ENCODE measurements around the gene IRF2BP1.
"Not testable (repeated sequence)": the region's sequence is repeated elsewhere in the genome, so short reads cannot be mapped to it uniquely, and the experiment has no call there.

Gene IRF2BP1

DNA sequence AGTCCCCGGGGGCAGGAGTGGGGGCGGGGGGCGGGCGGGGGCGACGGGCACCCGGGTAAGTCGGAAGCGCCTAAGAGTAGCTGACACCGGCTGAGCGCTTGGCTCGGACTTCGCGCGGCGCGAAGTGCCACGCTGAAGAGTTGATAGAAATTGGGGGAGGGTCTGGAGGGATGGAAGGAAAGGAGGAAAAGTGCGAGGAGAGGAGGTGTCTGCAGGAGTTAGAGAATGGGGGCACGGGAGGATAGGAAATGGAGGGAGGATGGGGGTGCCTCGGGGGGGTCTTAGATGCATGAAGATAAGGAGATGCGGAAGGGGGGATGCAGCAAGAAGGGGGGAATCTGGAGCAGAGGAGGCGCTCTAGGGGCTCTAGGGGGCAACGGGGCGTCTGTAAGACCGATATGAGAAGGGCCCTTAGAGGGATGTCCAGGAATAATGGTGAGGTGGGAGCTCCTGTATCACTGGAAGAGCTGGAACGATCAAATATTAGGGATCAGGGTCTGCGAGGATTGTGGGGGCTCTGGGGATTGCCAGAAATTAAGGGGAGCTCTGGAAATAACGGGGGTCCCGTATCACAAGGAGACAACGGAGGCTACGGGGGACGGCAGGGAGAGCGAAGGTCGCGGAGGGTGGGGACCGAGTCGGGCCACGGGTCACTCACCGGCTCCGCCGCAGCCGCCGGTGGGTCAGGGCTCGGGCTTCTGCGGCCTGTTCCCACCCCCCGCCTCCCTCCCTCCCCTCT, 16.1 kb upstream of the IRF2BP1 start, which contains the start of gene MYPOP:
Gene MYPOP (minus strand): TSS at position 702 of the 739 bp plus-strand sequence. CDS start 840 bp downstream, outside the sequence.
- DNase-seq (ENCODE audit: low spot score): no peak

DNA sequence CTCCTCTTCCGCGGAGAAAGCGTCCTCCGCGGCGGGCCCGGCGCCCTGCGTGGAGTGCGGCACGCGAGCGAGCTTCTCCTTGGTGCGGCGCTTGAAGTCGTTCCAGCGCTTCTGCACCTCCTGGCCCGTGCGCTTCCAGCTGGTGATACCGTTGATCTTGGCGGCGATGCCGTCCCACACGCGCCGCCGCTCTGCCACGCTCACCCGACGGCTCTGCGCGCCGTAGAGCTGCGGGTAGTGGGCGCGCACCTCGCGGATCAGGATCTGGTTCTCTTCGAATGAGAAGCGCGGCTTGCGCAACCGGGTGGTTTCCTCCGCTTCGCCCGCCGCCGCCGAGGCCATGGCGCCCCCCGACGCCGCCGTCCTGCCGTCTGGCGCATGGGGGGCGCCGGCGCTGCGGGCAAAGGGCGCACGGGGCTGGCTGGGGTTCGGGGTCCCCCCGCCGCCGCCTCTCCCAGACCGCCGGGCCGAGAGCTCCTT, 15.5 kb upstream of the IRF2BP1 start:
- no peak for DNase-seq (ENCODE audit: low spot score)

DNA sequence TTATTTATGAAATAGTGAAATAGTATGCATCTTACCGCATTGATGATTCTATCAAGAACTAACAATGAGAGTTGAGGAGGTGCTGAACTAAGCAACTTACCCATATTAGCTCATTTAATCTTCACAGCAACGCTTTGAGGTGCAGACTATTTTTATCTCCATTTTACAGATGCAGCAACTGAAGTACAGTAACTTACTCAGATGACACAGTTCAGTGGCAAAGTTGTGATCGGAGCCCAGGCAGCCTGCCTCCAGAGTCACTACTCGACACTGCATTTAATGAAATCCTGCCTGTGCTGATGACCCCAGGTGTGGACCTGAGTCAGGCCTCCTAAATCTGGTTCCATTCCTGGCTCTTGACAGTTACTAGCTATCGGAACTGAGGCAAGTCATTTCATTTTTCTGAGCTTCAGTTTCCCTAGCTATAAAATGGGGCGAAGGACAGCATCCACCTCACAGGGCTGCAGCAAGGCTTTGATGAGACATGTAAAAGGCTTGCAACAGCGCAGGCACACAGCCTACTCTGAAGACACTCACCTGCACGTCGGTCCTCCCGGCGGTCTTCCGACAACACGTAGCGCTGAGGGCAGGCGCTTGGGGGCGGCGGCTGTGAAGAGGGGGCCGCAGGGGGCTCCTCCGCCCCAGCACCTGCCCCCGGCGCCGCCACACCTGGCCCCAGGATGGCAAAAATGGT, 14.9 kb upstream of the IRF2BP1 start:
- no peak for DNase-seq (ENCODE audit: low spot score)

DNA sequence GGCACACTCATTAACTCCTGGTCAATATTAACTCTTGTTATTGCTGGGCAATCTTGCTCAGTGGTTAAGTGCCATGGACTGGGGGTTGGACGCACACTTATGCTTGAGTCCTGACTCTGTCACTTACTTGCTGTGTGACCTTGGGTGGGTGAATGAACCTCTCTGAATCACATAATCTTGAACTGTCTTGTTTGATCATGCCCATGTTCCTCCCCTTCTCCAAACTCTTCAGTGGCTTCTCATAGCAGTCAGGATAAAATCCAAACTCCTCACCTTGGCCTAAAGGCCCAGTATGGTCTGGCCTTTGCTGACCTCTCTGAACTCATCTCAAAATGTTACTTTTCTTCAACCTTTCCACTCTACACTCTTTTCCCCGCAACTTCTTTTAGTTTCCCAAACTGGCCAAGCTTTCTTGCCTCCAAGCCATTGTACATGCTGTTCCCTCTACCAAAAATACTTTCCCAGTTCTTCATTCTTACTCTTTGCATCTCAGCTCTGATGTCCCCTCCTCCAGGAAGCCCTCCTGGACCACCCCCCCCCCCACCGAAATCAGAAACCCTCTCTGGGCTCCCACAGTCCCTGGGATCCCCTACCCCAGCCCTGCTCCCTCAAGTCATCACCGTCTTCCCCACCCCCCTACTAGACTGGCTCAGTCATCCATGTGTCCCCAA, 14.1 kb upstream of the IRF2BP1 start:
- DNase-seq (ENCODE audit: low spot score): no peak

DNA sequence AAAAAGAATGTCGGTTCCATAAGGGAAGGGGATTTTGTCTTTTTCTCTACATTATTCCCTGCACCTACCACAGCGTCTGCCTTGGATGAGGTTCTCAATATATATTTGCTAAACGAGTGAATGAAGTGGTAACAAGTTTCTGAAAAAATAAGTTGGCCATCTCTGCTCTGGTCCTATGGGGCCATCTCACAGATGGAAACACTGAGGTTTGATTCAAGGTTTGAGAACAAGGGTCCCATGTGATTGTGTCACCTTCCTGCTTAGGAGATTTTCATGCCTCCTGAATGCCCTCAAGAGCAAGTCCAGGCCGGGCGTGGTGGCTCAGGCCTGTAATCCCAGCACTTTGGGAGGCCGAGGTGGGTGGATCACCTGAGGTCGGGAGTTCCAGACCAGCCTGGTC, 13.3 kb upstream of the IRF2BP1 start:
- DNase-seq (ENCODE audit: low spot score): no peak

DNA sequence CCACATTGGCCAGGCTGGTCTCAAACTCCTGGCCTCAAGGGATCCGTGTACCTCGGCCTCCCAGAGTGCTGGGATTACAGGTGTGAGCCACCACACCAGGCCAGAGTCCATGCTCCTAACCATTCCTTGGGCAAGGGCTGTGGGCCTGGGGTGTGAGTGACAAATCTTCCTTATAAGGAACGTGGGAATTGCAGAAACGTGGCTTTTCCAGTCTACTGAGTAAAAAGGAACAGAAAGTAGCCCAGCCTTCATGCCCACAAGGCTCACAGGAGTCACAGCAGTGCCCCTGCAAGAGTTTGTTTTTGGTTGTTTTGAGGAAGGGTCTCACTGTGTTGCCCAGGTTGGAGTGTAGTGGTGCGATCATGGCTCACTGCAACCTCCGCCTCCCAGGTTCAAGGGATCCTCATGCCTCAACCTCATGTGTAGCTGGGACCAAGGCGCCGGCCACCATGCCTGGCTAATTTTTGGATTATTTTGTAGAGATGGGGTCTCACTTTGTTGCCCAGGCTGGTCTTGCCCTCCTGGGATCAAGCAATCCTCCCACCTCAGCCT, 11.4 kb upstream of the IRF2BP1 start:
- no peak for DNase-seq (ENCODE audit: low spot score)

DNA sequence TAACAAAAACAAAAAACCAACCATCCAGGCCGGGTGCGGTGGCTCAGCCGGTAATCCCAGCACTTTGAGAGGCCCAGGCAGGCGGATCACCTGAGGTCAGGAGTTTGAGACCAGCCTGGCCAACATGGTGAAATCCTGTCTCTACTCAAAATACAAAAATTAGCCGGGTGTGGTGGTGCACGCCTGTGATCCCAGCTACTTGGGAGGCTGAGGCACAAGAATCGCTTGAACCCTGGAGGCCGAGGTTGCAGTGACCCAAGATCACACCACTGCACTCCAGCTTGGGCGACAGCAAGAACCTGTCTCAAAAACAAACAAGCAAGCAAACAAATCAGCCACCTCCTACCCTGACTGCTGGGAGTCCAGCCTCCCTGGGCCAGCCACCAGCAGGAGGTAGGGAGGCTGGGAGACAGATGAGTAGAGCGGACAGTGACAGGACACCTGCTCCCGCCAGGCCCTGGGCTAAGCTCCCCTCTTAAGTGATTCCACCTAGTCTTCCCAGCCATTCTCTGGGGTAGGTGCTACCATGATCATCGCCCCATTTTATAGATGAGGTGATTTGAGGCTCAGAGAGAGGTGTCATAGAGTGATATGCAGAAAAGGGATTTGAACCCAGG, 10.2 kb upstream of the IRF2BP1 start:
- not testable (repeated sequence) for DNase-seq (ENCODE audit: low spot score)

DNA sequence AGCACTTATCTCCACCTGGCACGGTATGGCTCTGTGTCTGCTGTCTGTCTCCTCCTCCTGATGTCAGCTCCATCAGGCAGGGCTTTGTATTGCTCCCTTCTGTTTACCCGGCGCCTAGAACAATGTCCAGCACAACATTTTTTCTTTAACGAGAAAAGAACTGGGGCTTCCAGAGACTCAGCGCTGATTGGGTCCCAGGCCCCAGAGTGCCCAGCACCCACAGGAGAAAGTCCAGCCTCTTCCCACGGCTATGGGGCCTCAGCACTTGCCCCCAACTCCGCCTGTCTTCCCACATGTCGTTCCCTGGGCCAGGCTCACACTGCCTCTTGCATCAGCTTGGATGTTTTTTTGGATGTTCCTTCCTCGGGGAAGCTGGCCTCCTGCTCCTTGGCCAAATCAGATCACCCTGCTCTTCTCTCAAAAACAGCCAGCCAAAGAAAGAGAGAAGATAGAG, 9.6 kb upstream of the IRF2BP1 start:
- no peak for DNase-seq (ENCODE audit: low spot score)

DNA sequence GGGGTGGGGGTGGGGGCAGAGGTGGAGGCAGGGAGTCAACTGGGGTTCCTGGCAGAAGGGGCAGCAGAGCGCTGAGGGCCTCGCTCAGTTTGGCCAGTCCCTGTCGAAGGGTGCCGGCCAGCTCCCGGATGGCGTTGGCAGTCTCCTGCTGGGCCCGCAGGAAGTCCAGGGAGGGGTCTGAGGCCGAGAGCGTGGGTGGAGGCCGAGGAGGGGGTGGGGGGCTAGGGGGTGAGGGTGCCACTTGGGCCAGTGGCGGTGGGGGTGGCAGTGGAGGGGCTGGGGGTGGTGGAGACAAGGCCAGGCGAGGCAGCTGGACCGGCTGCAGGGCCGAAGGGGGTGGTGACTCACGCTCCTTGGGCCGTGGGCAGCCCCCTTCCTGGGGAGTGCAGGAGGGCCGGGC, 4.9 kb upstream of the IRF2BP1 start:
- no peak for DNase-seq (ENCODE audit: low spot score)

DNA sequence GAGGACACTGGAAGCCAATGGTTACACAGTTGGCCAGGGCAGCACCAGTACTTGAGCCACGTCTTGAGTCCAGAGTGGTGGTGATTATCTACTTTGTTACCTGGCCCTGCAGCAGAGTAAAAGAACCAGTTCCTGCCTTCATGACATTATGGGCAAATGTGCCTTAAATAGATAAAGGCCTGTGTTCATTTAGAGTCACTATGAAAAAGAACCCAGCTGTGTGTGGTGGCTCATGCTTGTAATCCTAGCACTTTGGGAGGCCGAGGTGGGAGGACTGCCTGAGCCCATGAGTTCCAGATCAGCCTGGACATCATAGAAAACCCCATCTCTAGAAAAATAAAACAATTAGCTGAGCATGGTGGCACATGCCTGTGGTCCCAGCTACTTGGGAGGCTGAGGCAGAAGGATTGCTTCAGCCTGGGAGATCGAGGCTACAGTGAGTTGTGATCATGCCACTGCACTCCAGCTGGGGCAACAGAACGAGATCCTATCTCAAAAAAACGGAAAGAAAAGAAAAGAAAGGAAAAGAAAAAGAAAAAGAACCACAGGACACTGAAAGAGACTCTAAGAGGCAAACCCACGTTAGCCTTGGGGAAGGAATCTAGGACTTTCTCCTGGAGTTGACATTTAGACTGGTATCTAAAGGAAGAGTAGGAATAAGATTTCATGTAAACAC, 3.4 kb upstream of the IRF2BP1 start:
- DNase-seq (ENCODE audit: low spot score): no peak

DNA sequence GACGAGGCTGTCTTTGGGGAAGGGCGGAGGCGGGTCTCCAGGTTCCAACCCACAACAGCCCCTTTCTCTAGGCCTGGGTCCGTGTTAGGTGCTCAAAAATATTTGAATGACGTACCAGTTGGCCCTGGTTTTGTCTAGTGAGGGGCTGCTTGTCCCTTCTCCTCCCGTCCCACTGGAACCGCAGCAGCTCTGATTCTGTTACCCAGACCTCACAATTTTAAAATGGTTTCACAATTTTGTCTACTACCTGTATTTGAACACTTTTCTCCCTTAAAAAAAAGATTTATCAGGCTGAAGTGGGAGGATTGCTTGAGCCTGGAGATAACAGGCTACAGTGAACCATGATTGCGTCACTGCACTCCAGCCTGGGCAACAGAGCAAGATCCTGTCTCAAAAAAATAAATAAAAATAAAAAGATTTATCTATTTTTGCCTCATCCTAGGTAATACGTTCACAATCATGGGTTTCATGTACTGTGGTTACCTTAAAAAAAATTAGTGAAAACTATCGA, 1.3 kb upstream of the IRF2BP1 start:
- DNase-seq (ENCODE audit: low spot score): no peak

DNA sequence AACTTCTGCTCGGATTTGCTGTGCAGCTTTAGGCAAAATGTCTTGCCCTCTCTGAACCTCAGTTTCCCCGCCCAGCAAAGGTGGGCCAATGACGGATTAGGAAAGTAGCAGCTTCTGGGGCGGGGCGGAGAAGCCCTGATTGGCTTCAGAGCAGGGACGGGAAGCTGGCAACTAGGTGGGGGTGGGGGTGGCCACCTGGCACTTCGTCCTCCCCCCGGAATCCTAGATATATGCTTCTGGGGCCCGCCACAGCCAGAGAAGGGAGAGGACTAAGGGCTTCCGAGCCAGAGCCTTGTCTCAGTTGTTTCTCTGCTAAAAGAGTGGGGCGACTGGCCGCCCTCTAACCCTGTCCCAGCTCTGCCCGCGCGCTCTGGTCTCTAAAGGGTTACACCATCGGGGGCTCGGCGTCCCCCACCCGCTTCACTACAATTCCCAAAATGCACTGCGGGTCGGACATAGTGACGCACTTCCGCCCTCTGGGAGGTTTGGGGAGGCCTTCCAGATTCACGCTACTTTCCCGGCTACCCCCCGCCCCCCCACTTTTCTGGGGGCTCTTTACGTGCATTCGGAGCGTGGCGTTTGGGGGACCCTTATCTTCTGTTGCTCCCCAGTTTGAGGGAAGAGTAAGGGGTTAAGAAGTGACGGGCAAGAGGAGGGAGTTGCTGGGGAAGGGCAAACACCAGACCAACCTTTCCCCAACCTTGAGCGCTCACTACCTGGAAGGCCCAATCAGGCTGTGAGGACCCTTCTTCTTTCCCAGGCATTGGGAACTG, 672 bp upstream of the IRF2BP1 start:
- DNase-seq (ENCODE audit: low spot score): peak; percentile 97

DNA sequence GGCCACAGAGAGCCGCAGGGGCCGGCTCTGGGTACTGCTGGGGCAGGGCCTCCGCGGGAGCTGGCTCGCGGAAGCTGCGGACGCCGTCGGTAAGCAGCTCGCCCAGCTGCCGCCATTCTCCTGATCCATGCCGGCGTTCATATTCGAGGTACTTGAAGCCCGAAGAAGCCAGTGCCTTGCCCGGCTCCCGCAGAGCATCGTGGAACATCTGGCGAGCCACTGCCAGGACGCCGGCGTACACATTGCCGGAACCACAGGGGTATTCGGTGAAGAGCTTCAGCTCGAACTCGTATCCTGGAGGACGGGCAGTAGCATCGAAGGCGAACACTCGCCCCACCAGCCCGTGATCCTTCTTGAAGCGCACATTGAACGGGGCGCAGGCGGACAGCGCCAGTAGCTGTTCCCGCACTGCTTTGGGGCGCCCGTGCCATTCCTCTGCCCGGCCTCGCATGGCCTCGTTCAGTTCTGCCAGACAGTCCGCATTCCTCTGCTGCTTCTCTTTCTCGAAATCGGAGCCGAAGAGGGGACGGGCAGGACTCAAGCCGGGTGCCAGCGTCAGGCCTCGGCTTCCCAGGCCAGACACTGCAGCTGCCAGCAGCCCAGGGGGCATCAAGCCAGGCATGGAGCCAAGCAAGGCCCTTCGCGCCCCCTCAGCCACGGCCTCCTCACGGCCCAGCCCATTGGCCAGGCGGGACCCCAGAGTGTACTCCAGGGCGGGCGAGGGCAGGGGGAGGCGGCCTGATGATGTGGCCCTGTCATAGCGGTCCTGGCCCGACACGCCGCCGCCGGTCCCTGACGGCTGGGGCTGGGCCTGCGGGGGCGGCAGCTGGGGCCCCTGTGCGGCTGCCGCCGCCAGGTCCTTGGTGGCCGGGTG, 1.0 kb downstream of the IRF2BP1 start:
- no peak for DNase-seq (ENCODE audit: low spot score)

DNA sequence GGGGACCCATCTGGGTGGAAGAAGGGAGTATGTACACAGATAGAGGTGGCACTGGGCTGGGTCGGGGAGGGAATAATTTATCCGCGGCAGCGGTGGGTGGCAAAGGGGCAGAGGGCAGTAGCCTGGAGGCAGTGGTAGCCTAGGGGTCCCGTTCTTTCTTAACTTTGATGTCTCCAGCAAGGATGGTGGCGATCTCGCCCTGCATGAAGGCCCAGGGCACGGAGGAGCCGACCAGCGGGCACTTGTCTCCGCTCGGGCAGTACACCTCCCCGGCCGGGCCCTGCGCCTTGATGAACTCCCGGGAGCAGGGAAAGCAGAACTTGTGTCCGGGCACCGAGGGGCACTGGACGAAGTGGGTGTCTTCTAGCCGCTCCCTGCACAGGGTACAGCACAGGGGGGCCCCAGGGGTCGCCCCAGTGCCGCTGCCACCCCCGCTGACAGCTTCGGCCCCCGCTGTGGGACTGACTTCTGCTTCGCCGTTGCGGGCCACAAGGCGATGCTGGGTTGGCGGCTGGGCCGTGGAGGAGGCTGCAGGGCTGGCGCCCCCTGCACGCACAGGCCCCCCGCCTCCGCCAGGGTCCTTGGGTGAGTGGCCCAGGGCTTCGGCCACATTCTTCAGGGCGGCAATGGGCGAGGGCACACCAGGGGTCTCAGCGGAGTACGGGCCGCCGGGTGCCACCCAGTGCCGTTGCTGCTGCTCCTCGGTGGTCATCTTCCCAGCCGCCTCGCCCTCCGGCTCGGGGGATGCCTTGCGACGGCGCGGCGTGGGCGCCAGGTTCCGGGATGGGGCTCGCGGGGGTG, 1.9 kb downstream of the IRF2BP1 start:
- no peak for DNase-seq (ENCODE audit: low spot score)

DNA sequence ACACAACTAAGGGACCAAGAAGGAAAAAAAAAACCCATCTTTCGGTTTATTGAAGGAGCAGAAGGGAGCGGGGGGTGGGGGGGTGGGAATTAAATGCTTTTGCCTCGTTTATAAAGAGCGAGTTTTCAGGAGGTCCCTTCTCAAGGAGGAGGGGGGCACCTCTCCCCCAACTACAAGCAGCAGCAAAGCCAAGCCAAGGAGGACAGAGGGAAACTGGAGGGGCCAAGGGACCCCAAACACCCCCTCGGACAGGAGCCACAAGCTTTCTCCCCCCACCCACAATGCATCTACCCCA, 2.4 kb downstream of the IRF2BP1 start:
- DNase-seq (ENCODE audit: low spot score): no peak

DNA sequence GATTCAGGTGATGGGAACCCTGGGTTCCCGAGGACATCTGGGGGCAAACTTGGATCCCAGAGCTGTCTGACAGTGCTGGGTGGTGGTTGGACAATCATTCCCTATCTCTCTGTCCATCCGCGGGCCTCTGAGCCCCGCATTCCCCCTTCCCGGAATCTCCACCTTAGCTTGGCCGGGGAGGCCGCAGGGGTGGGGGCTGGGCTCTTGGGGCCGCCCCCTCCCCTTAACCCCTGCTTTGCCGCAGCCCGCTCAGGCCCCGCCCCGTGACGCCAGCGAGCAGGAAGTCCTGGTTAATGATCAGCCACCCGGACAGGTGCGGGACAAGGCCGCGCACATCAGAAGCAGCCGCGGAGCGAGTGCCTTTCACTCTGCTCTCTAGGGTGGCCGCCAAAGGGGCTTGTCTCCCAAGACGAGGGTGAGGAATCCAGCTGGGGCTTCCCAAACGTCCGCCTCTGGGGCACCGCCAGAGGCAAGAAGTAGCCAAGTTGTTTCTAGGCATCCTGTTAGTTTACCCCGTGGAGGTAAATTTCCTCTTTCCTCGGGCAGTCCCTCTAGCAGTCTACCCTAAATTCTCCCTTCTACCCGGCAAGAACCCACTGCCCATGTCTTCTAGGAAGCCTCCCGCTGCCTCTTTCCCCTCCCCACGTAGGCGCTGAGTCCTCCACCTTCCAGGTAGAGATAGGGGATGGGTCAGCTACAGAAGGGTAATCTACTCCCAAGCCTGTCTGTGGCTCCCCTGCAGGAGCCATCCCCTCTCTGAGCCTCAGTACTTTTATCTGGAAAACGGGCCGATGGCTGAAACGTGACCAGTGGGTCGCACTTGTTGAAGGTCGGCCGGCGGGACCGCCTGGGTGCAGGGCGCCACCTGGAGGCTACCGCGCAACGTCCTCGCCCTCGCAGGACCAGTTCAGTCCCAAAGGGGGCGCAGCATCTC, 3.0 kb downstream of the IRF2BP1 start:
- peak; percentile 66 for DNase-seq (ENCODE audit: low spot score)

DNA sequence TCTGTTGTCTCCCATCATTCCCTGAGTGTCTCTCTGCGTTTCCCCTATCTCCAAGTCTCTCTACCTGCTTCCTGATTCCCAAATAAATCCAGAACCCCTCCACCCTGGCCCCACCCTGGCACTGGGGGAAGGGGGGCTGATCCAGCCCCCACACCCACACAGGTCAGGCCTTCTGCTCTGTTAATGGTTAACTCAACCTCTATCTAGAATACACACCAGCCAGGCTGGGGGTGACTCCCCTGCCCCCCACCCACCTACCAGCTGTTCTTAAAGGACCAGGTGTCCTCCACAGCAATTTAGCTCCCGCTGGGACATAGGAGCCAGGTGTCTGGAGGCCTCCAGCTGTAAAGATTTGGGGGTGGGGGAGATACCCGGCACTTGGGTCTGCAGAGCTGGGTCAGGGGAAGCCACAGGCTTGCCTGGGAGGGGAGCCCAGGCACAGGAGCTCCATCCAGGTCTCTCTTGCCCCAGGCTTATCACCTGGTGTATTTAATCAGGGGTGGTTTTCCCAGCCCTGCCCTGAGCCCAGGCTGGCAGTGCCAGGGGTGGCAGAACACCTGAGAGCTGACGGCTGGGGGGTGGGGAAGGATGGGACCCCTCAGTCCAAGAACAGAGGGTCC, 3.9 kb downstream of the IRF2BP1 start:
- DNase-seq (ENCODE audit: low spot score): no peak

Measured in cerebellar cortex (tissue), 1 donor.